ENCODE results near the gene GABARAPL1. TPM values are rescaled to one million over a fixed set of nuclear protein-coding genes. Genes with fewer than 3 reads are reported as not detected.

The GABARAPL1 gene
- total RNA-seq, 2 donors from 2014 or later = 51.4 to 86.9 TPM

- ATAC-seq = no peak
- WGBS, 2 donors = 14 to 16% methylated on average over 2 of the region's 2 CpGs
- intact Hi-C loops (cut with DNase I) = no loop called here
Observed at GRCh38 chr12:10207136-10207535, 5.5 kb upstream of the GABARAPL1 start.

GRCh38 chr12:10210225-10210624 lies 2.5 kb upstream of the GABARAPL1 start:
- no peaks in the 10 kb centered on the region for H3K9me3 ChIP-seq
- DNase-seq = no peak
- H3K4me3 ChIP-seq = no peak overlapping the region
- no peak for ATAC-seq
- WGBS, 2 donors = 90% methylated on average over 15 of the region's 15 CpGs
- H3K36me3 ChIP-seq (replicated peaks in 1 of 2; ENCODE audit: insufficient read depth in 1 of 2, low read depth in 2 of 2) = no peaks in the 10 kb centered on the region
- no peak overlapping the region for H3K27ac ChIP-seq
- H3K4me1 ChIP-seq = peaks cover 9% of the 10 kb centered on the region
- H3K27me3 ChIP-seq = no peaks in the 10 kb centered on the region
- no peak for TF ChIP-seq CTCF (IDR thresholded peaks at IDR 0.05)
- TF ChIP-seq POLR2A (IDR thresholded peaks at IDR 0.05) = no peak
- intact Hi-C loops (cut with DNase I) = no loop called here

More at GRCh38 chr12:10207136-10207535, 5.5 kb upstream of the GABARAPL1 start:
- no peaks in the 10 kb centered on the region for H3K27me3 ChIP-seq
- TF ChIP-seq CTCF (IDR thresholded peaks at IDR 0.05) (no peak), POLR2A (IDR thresholded peaks at IDR 0.05) (no peak)
- no peak overlapping the region for H3K4me3 ChIP-seq
- H3K4me1 ChIP-seq = peaks cover 4% of the 10 kb centered on the region
- no peaks in the 10 kb centered on the region for H3K36me3 ChIP-seq (replicated peaks in 1 of 2; ENCODE audit: insufficient read depth in 1 of 2, low read depth in 2 of 2)
- no peak for DNase-seq
- no peaks in the 10 kb centered on the region for H3K9me3 ChIP-seq
- no peak overlapping the region for H3K27ac ChIP-seq

GRCh38 chr12:10211101-10211939 lies 1.4 kb upstream of the GABARAPL1 start:
- Histone ChIP-seq H3K27me3 (no peaks in the 10 kb centered on the region), H3K9me3 (no peaks in the 10 kb centered on the region), H3K4me3 (no peak overlapping the region), H3K27ac (peak overlapping the region; percentile 98 to 100 (median 100)), H3K36me3 (replicated peaks in 1 of 2; ENCODE audit: insufficient read depth in 1 of 2, low read depth in 2 of 2) (no peaks in the 10 kb centered on the region), H3K4me1 (peaks cover 19% of the 10 kb centered on the region)
- DNase-seq = no peak
- TF ChIP-seq CTCF (IDR thresholded peaks at IDR 0.05) = no peak
- no peak for TF ChIP-seq POLR2A (IDR thresholded peaks at IDR 0.05)
- intact Hi-C loops (cut with DNase I) = no loop called here
- WGBS, 2 donors = 86 to 88% methylated on average over 25 of the region's 25 CpGs
- no peak for ATAC-seq

- 32 to 35% methylated on average over 32 to 40 of the region's 40 CpGs for WGBS, 2 donors
Observed at GRCh38 chr12:10211940-10212738, 538 bp upstream of the GABARAPL1 start.

More at GRCh38 chr12:10211940-10212738, 538 bp upstream of the GABARAPL1 start:
- ATAC-seq (peak; percentile 90), DNase-seq (peak; percentile 96 to 98 (median 97))
- peaks cover 20% of the 10 kb centered on the region for H3K4me1 ChIP-seq
- peak overlapping the region; percentile 98 to 100 (median 100) for H3K27ac ChIP-seq
- no peak overlapping the region for H3K4me3 ChIP-seq
- intact Hi-C loops (cut with DNase I) = no loop called here
- TF ChIP-seq CTCF (IDR thresholded peaks at IDR 0.05) (peak in 1 of 7 experiments; percentile 16), POLR2A (IDR thresholded peaks at IDR 0.05) (peak; percentile 52 to 93 (median 92))
- no peaks in the 10 kb centered on the region for H3K27me3 ChIP-seq
- H3K36me3 ChIP-seq (replicated peaks in 1 of 2; ENCODE audit: insufficient read depth in 1 of 2, low read depth in 2 of 2) = no peaks in the 10 kb centered on the region
- H3K9me3 ChIP-seq = no peaks in the 10 kb centered on the region

Data from body of pancreas (tissue), 4 donors.